HL-60/S4 treated with retinoic acid at 250 ng/mL for 4 days and 3 days (cell line): ENCODE data around the gene POU4F3.

Experiments
- in situ Hi-C: fragments of 300-500 bp; cut with MboI; formaldehyde crosslinking; loops from 2 replicates; pipeline ENCODE4 v1.7.0; 2022; ENCODE audit warnings: low sequenced_read_pairs

The POU4F3 gene

DNA sequence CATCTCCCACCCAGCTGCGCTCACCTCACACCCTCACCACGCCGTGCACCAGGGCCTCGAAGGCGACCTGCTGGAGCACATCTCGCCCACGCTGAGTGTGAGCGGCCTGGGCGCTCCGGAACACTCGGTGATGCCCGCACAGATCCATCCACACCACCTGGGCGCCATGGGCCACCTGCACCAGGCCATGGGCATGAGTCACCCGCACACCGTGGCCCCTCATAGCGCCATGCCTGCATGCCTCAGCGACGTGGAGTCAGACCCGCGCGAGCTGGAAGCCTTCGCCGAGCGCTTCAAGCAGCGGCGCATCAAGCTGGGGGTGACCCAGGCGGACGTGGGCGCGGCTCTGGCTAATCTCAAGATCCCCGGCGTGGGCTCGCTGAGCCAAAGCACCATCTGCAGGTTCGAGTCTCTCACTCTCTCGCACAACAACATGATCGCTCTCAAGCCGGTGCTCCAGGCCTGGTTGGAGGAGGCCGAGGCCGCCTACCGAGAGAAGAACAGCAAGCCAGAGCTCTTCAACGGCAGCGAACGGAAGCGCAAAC lies 1.1 kb downstream of the POU4F3 start:
- in situ Hi-C loops: no loop called here

DNA sequence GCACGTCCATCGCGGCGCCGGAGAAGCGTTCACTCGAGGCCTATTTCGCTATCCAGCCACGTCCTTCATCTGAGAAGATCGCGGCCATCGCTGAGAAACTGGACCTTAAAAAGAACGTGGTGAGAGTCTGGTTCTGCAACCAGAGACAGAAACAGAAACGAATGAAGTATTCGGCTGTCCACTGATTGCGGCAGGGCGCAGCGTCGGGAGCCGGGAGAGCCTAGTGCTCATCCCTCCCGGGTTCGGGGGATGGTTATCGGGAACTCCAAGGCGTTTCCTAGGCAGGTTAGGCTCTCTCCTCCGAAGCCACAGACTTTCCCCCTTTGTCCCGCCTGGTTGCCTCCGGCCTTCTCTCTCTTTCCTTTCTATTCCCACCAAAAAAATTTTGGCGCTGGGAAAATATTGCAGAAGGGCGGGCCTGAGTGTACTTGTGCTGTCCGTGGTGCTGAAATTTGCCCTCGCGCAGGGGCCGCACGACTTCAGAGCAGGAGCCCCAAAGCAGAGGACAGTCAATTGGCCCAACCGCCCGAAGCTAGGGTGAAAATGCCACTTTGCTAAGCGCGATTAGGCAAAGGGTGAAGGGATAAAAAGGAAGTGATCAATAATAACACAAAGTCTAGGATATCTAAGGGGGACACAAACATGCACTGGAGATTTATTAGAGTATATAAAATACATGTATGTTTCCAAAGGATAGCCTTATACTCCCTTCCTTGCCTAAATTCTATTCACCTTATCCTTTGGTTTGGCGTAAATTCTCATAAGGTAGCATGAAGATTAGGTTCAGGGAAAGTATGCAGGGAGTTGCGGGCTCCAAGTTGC lies 1.8 kb downstream of the POU4F3 start:
- in situ Hi-C loops: no loop called here

DNA sequence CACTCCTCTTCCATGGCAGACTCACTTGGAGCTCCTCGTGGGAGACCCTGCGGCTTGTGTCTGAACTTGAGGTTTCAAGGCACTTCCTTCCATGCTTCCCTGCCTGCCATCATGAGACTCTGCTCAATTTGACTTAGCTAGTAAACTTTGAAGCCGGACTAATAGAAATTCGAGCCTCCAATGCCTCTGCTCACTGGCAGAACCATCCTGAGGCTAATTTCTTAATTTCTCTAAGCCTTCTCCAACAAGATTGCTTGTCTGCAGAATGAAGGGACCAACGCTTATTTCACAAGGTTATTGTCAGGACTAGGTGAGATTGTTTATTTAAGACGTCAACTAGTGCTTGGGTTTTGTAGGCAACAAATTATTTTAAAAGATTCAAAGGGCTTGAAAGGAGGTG lies 3.2 kb downstream of the POU4F3 start:
- in situ Hi-C loops: no loop called here

DNA sequence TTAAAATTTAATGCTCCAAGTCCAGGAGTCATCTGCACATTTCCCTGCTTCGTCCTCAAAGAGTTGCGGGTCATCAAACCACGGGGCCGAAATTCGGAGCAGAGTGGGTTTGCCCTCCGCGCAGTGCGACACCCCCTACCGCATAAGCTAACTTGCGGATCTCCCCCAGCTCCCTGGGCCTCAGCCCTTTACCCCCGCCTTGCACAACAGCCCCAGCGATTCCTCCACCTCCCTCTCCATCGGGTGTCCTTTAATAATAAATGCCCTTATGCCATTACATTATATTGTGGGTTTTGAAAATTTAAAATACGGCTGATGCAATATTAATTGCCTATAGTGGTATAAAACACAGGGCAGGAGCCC lies 3.9 kb downstream of the POU4F3 start:
- in situ Hi-C loops: no loop called here

DNA sequence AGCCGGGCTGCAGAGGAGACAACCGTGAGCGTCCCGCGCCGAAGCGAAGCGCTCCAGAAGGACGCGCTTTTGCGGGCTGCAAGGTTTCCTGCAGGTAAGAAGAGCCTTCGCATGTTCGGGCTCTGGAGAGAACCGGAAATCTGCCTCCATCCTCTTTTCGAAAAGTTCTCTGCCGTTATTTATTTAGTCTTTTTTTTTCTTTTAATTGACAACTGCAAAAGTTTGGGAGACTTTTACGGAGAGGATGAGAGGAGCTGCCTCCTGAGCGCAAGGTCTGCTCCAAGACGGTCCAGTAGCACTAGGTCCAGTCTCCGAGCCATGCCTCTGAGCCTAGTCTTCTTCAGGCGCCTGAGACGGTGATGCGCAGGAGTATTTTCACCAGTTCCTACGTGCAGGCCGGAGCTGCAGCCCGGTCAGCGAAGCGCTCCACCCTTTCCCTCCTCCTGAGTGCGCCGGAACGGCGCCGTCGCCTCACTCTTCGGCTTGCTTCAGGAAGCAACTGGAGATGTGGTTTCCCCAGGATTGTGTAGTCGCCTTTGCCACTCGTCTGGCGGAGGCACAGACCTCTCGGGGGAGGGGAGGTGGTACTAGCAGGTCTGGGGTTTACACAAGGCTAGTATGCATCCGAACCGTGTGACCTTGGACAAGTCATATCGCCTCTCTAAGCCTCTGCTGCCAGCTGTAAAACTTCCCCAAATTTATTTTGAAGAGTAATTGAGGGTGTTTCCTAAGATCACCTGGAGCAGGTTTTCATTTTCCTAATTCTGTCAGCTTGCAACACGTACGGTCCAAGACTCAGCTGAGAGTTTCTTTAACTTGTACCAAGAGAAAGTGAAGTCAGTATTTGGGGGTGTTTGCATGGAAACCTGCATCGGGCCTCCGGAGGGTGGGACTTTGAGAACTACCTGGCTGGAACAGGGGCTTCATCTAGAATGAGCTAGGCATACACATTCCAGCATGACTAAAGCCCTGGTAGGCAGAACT lies 4.5 kb downstream of the POU4F3 start:
- in situ Hi-C loops: no loop called here

DNA sequence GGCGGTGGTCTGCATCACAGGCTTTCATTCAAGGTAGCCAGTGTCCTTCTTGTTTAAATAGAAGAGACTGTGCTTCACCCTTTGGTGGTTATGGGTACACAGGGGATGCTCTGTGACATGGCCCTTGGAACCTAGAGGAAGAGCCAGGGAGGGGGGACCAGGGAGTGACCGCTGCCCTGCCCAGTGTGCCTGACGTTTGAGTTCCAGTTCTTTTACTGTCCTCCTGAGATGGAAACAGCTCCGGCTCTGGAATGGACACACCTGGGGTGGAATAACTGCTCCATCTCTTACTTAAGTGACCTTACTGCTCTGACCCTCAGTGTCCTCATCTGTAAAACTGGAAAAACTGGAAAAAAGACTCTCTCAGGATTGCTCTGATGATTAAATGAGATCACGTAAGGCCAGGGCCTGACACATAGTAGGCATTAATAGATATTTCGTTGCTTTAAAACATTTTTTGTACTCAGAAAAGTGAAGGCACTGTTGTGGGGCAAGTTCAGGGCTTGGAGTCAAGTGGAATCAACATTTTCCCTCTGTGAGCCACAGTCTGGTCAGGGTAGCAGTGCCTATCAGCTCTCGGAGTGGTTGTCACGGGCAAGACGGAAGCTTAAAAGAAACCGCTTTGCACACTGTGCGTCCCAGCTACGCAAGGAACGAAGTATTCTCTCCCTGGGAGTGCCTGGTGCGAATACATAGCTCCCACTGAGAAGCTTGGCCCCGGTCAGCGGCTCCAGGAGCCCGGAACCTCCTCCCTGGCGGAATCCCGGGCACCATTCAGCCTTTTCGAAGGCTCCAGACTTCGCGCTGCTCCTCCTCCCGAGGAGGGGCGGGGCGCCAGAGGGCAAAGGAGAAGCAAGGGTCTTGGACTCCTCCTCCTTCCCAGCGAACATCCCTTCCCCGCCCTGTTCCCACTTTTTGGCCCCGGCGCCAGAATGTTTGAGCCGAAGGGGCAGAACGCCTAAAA lies 5.8 kb downstream of the POU4F3 start:
- in situ Hi-C loops: no loop called here

DNA sequence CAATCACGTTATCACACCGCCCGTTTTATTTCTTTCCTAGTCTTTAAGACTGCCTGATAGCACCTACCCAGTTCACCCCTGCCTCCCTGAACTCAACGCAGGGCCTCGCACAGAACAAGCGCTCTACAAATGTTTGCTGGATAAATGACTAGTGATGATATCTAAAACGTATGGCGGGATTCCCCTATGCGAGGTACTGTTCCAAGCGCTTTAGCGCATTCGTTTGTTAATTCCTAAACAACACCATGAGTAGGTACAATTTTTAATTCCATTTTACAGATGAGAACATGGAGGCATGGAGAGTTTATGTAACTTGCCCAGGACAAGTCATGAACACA lies 6.6 kb downstream of the POU4F3 start:
- in situ Hi-C loops: no loop called here

DNA sequence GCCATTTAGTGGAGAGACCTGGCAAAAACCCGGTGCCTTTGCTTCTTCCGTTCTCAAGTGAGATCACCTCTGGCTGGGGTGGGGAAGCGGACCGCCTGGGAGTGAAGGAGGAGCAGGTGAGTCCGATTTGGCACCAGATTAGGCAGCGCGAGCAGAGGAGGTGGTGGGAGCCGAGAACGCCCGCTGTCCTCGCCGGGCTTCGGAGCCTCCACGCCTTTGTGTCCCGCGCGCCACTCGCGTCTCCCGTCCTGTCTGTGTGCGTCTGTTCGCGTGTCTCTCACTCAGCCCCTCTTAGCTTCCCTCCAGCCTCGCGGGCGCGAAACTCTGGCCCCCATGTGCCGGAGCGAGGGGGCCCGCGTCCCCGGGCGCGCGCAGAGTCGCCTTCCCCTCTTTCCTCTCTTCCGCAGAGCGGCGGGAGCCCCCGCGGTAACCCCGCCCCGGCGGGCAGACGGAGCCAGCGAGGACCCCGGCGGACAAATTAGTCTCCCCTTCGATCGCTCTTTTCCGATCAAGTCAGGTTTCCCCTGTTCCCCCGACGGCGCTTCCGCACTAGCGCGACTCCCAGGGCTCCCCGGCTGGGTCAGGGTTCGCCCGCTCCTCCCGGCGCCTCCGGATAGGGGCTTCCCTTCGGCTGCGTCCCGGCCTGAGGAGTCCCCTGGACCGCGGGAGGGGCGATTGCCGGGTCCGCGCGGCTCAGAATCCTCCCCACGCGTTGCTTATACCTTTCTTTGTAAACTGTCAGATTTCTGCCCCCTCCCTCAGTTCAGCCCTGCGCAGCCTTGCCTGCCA lies 7.1 kb downstream of the POU4F3 start:
- in situ Hi-C loops: no loop called here

DNA sequence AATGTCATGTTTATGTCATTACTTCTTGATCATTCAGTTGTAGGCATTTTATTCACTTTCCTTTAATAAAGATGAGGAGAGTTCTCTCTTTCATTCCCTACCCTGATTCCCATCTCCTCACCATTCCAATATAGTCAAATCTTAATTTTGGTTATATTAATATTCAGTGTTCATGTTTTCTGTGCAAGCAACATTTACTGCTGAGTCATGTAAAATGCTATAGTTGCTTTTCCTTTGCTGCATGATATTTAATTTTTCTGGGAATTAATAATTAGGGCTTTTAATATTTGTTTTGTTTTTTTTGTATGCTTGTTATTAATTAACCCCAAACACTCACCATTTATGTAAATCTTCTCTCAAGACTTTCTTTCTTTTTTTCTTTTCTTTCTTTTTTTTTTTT lies 18.5 kb downstream of the POU4F3 start:
- in situ Hi-C loops: no loop called here

DNA sequence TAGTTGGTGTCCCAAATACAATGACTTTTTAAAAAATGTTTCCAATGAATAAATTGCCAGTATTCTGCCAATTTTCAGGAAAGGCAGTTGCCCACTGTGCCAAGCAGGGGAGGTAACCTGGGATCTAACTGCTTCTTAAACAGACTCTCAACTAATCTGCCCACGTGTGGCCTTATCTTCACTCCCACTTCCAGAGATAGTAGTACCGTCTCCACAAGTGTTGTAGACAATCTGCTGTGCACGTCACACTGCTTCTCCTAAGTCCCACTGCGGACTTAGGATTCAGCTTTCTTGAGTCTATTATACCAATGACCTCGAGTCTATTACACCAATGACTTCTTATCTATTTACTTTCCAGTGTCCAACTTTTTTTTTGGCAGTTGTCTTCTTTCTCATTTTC lies 21.2 kb downstream of the POU4F3 start:
- in situ Hi-C loops: no loop called here

DNA sequence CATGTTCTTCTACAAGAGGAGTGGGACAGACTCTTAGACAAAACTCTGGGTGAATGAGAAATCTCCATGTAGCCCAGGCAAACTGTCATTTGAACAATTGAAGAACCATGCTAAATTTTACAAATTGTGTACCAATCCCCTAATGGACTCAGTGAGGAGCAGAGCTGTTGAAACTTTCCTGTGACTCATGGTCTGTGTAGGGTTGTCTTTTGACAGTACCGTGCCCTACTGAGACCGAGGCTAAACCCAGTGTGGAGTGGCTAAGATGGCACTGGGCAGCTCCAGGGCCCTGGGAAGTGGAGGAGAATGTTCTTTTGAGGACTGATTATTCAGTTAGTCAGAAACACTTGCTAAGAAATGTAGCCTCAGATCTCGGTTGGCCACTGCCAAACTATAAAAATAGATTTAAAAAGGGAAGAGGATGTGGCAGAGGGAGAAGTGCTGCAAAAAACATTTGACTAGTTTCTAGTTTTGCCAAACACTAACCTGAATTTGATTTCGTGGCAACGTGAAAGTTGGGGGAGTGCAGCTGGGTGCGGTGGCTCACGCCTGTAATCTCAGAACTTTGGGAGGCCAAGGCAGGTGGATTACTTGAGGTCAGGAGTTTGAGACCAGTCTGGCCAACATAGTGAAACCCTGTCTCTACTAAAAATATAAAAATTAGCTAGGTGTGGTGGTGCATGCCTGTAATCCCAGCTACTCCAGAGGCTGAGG lies 24.7 kb downstream of the POU4F3 start:
- in situ Hi-C loops: no loop called here

DNA sequence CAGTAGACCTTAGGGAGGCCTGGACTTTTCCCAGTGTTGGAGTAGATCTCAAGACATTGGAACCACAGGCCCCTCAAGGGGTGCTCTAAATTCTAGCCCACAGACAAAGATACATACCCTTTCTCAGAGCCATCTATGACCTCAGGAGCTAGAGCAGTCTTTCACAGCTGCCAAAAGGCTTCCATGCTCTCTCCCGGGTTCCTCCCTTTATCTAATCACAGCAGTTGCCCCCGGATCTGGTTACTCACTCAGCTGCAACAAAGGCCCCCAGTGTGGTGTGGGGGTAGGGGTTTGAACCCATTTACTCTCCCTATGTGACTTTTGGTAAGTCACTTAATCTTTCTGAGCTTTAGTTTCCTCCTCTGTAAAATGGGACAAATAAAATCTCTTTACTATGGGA lies 27.0 kb downstream of the POU4F3 start:
- in situ Hi-C loops: no loop called here

DNA sequence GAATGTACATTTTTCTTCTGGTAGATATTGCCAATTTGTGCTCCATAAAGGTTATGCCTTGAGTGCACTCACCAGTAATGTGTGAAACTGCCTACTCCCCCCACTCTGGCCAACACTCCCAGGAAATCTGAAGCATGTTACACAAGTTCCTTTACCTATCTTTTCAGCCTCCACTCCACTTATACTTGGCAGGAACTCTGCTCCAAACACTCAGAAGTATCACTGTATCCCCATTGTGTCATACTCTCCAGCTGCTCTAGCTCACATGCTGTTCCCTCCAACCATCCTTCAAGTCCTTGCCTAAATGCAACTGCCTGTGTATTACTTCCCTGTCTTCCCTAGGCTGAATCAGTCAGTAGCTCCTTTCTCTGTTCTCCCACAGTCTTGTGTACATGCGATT lies 28.3 kb downstream of the POU4F3 start:
- in situ Hi-C loops: no loop called here

DNA sequence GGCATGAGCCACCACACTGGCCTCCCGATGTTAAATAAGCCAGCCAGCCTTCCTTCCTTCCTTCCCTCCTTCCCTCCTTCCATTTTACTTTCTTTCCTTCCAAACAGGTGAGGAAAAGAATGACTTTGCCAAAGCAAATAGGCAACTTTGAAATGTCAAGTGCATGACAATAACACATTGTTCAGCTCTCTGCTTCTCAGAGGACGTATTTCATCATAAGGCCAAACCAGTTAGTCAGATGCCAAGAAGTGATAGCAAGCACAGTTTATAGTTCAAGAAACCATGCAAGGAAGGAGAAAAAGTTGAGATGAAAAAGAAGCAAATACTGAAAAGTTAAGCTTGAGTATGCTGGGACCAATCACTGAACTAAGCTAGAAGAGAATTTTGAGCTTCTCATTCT lies 29.5 kb downstream of the POU4F3 start:
- in situ Hi-C loops: no loop called here

DNA sequence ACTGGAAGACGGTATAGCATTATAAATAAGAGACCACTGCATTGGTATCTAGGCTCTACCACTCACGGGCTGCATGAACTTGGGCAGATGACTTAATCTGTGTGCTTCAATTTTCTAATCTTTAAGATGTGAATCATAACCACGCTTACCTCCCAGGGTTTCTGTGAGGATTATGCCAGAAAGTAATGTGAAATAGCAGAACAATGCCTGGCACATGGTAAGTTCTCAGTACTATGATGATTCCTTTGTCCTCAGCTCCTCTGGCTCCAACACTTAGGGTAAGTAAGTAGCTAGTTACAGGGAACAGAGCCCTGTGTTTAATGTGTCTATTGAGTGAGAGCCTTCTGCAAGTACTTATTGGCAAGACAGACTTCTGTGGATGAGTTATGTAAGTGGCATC lies 31.1 kb downstream of the POU4F3 start:
- in situ Hi-C loops: no loop called here

DNA sequence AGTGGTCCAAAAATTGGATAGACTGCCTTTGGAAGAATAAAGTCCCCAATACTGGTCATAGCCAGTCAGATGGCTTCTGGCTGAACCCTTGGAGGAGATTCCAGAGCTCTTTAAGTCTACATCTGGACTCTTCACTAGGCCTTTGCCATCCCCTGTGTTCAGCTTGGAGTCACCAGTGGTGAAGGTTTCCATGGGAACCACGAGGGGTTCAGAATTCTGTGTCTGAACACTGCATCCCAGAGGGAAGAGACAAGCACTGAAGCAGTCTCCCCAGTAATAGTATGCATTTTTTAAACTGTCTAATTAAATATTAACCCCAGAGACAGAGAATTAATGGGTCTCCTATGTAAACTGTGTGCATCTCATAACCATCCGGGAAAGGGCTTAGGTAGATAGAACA lies 38.2 kb downstream of the POU4F3 start:
- in situ Hi-C loops: no loop called here

DNA sequence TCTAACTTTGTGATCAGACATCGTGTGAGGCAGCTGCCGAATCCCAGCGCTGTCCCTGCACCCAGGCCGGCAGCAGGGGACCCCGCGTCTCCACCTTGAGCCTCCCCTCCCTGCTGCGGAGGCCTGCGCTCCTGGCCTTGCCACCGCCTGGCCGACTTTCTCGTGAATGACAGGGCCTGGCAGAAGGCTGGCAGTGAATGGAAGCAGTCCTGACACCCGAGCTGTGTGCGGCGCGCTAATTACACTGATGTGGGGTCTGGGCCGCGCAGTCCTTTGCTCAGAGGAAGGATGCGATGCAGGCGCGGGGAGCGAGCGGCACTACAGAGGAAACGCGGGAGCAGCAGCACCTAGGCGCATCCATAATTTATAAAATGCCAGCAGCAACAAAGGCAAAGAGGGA lies 40.3 kb downstream of the POU4F3 start:
- in situ Hi-C loops: no loop called here

DNA sequence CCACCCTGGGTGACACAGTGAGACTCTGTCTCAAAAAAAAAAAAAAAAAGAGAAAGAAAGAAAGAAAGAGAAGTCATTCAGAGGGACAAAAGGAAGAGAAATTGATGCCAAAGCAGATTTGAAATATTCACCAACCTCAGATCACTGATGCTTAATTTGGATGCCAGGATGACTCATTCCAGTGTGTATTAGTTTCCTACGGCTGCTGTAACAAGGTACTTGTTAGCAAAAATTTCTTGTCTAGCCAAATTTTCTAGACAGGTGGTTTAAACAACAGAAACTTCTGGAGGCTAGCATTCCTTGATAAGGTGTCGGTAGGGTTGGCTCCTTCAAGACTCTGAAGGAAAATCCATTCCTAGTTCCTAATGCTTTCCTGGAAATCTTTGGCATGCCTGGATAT lies 42.1 kb downstream of the POU4F3 start:
- in situ Hi-C loops: no loop called here

DNA sequence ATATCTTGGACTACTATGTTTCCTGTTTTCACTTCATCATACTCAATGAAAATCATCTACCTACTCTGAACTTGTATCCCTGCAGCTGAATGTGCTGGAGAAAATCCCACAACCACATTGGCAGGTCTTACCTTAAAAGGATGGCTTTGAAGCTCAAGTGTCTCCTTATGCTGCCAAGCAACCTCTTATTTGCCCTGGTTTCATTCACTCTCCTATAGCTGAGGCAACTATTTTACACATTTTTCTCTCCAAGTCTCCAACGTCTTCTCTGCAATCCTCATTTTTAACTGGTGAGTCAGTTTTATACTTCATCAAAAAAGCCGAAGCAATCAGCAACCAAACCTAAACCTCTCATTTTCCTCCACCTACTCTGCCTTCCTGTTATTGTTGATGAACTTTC lies 49.7 kb downstream of the POU4F3 start:
- in situ Hi-C loops: no loop called here
